ENCODE measurements around the gene AGXT.

DNA sequence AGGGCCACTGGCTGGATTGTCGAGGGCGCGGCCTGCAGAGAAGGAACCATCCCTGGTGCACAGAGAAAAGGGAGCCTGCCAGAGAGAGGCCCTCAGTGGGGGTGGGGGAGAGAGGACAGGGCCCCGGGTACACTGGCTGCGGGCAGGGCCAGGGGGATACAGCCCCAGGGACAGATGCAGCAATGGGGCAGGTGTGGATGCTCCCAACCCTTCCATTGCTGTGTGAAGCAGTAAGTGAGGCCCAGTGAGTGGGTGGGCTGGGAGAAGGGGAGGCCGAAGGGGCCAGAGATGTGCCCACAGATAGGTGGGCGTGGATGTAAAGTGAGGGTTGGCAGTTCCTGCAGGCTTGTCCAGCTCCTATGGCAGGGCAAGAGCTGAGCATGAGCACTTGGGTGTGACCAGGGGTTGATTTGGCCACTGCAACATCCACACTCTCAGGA is 7.4 kb downstream of the AGXT start:
- TF ChIP-seq POLR2A (IDR thresholded peaks at IDR 0.05): no peak
- TF ChIP-seq, protein P1, sequence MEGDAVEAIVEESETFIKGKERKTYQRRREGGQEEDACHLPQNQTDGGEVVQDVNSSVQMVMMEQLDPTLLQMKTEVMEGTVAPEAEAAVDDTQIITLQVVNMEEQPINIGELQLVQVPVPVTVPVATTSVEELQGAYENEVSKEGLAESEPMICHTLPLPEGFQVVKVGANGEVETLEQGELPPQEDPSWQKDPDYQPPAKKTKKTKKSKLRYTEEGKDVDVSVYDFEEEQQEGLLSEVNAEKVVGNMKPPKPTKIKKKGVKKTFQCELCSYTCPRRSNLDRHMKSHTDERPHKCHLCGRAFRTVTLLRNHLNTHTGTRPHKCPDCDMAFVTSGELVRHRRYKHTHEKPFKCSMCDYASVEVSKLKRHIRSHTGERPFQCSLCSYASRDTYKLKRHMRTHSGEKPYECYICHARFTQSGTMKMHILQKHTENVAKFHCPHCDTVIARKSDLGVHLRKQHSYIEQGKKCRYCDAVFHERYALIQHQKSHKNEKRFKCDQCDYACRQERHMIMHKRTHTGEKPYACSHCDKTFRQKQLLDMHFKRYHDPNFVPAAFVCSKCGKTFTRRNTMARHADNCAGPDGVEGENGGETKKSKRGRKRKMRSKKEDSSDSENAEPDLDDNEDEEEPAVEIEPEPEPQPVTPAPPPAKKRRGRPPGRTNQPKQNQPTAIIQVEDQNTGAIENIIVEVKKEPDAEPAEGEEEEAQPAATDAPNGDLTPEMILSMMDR (IDR thresholded peaks at IDR 0.05): no peak

All from esophagus squamous epithelium (tissue), 4 donors.